ENCODE measurements around the gene FMN1.

DNA sequence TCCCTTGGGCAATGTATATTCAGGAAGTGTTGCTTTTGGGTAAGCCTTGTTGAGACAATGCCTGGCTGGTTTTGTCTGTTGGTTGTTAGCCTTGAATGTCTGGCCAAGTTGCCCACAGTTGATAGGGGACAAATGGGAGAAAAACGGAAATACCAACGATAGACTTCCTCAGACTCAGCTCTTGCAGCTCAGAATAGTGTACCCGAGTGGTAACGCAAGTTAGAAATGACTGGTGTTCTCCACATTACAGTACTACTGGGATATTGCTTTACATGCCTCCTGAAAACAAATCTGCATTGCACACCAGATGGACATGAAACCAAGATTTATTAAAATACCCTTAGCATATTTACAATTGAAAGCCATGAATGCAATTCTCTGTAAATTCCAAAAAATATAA is 429.3 kb downstream of the FMN1 start:
- TF ChIP-seq, protein P1, sequence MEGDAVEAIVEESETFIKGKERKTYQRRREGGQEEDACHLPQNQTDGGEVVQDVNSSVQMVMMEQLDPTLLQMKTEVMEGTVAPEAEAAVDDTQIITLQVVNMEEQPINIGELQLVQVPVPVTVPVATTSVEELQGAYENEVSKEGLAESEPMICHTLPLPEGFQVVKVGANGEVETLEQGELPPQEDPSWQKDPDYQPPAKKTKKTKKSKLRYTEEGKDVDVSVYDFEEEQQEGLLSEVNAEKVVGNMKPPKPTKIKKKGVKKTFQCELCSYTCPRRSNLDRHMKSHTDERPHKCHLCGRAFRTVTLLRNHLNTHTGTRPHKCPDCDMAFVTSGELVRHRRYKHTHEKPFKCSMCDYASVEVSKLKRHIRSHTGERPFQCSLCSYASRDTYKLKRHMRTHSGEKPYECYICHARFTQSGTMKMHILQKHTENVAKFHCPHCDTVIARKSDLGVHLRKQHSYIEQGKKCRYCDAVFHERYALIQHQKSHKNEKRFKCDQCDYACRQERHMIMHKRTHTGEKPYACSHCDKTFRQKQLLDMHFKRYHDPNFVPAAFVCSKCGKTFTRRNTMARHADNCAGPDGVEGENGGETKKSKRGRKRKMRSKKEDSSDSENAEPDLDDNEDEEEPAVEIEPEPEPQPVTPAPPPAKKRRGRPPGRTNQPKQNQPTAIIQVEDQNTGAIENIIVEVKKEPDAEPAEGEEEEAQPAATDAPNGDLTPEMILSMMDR (conservative IDR thresholded peaks at IDR 0.05; ENCODE audit: low read depth, low read length): no peak
- TF ChIP-seq EZH2 (IDR thresholded peaks at IDR 0.05; ENCODE audit: low read length, unreplicated experiment): no peak

All from PC-3 (cell line).